Kidney (tissue), 14 donors: Measurements from ENCODE around the gene SNTG2. TPM values are rescaled to one million over a fixed set of nuclear protein-coding genes. Genes with fewer than 3 reads are reported as not detected.

Experiments used
- DNase-seq, 5 donors: peaks; one replicate each; pipeline ENCODE4 v3.0.0-alpha.2; 2013 to 2020
- FAIRE-seq: peaks from 2 replicates; lab custom pipeline; 2012; peaks lifted over from hg19 to GRCh38; lab: Jason Lieb, UNC
- H3K27ac ChIP-seq, 2 donors: one replicate each; pipeline ENCODE4 v1.7.0; 2013; ENCODE audit warnings: low read depth in 2 of 2, low read length in 2 of 2, inconsistent platforms in 1 of 2
- H3K27me3 ChIP-seq: one replicate; pipeline ENCODE4 v1.7.1; 2013; ENCODE audit warnings: low read length, inconsistent platforms; ENCODE audit not compliant: control insufficient read depth, insufficient read depth
- H3K36me3 ChIP-seq, 3 donors: one replicate each; pipeline versions ENCODE4 v1.7.0 to v1.7.1; 2013; ENCODE audit warnings: low read length in 3 of 3, control low read depth in 1 of 3, inconsistent platforms in 1 of 3; ENCODE audit not compliant: insufficient read depth in 3 of 3, control insufficient read depth in 2 of 3
- H3K4me1 ChIP-seq, 3 donors: one replicate each; pipeline versions ENCODE4 v1.7.0 to v1.7.1; 2013; ENCODE audit warnings: low read length in 3 of 3, inconsistent platforms in 1 of 3, low read depth in 1 of 3; ENCODE audit not compliant: control insufficient read depth in 2 of 3, insufficient read depth in 2 of 3
- H3K4me3 ChIP-seq, 3 donors: one replicate each; pipeline versions ENCODE4 v1.7.0 to v1.8.1; 2013; ENCODE audit warnings: low read length in 3 of 3, control low read depth in 1 of 3, inconsistent platforms in 1 of 3
- H3K9ac ChIP-seq, 3 donors: one replicate each; pipeline versions ENCODE4 v1.7.0 to v1.7.1; 2013; ENCODE audit warnings: low read length in 3 of 3, control low read depth in 1 of 3, inconsistent platforms in 1 of 3
- H3K9me3 ChIP-seq, 3 donors: one replicate each; pipeline versions ENCODE4 v1.7.0 to v1.7.1; 2013; ENCODE audit warnings: low read length in 3 of 3, control low read depth in 1 of 3, inconsistent platforms in 1 of 3; ENCODE audit not compliant: control insufficient read depth in 2 of 3, insufficient read depth in 1 of 3
- intact Hi-C: fragments of 100-400 bp; cut with DNase I; formaldehyde crosslinking; loops from one replicate; pipeline ENCODE4 v1.11.1; 2022
- polyA plus RNA-seq: library from polyadenylated mRNA; stranded (reverse); fragments of 350-450 nt; fragmentation: Illumina TruSeq; extraction: RNeasy Lipid Tissue Mini Kit (QIAGEN cat#74804); gene quantifications from one replicate; pipeline ENCODE4 v1.2.3, GENCODE V29; 2014; ENCODE audit warnings: low read depth, low replicate concordance; ENCODE audit not compliant: insufficient read depth
- total RNA-seq: library from RNA; stranded (reverse); fragmentation: NEBNext Ultra II Directional; extraction: Animal tissue kit (Norgen Biotek cat#: 25700); gene quantifications from one replicate; pipeline ENCODE4 v1.2.1, GENCODE V29; 2021
- TF ChIP-seq, protein P1 (sequence below): IDR thresholded peaks from 3 replicates; pipeline ENCODE4 v1.5.1; 2012; ENCODE audit warnings: mild to moderate bottlenecking, moderate library complexity, borderline replicate concordance; ENCODE audit not compliant: insufficient read depth; ENCODE audit errors: extremely low read depth
- donor health status: control.
- donor health status: control.
- donor health status: control.
- donor health status: control.
- donor health status: control.
- donor health status: DM: yes; HTN: yes; CAD: no.
- donor health status: Normal renal cell carcinoma (clear cell type).

SNTG2 gene
- total and polyA plus RNA-seq, 2 donors from 2014 or later = 2.2 TPM; not detected in 1

DNA sequence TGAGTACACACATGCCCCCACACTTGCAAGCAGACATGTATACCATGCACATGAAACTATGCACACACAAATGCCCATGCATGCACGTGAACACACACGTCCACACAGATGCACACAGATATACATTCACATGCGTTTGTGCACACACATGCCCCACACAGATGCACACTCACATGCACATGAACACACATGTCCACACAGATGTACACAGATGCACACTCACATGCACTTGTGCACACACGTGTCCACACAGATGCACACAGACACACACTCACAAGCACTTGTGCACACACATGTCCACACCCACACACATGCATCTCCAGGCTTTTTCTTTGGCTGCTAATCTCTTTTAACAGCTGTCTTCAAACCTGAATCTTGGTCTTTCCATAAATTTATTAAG lies 31.1 kb downstream of the SNTG2 start:
- Histone ChIP-seq H3K4me1 (no peaks in the 10 kb centered on the region), H3K9ac (no peak overlapping the region), H3K4me3 (no peak overlapping the region), H3K9me3 (no peaks in the 10 kb centered on the region), H3K36me3 (peaks cover 0 to 3% (median 0%) of the 10 kb centered on the region in 3 donors), H3K27ac (no peak overlapping the region), H3K27me3 (no peaks in the 10 kb centered on the region)
- FAIRE-seq (no peak), DNase-seq (no peak)
- intact Hi-C loops = no loop called here
- TF ChIP-seq, protein P1, sequence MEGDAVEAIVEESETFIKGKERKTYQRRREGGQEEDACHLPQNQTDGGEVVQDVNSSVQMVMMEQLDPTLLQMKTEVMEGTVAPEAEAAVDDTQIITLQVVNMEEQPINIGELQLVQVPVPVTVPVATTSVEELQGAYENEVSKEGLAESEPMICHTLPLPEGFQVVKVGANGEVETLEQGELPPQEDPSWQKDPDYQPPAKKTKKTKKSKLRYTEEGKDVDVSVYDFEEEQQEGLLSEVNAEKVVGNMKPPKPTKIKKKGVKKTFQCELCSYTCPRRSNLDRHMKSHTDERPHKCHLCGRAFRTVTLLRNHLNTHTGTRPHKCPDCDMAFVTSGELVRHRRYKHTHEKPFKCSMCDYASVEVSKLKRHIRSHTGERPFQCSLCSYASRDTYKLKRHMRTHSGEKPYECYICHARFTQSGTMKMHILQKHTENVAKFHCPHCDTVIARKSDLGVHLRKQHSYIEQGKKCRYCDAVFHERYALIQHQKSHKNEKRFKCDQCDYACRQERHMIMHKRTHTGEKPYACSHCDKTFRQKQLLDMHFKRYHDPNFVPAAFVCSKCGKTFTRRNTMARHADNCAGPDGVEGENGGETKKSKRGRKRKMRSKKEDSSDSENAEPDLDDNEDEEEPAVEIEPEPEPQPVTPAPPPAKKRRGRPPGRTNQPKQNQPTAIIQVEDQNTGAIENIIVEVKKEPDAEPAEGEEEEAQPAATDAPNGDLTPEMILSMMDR = no peak

- TF ChIP-seq, protein P1 = no peak
- H3K9ac ChIP-seq = no peak overlapping the region
- peak in 2 of 5 donors; percentile 30 to 38 for DNase-seq
- intact Hi-C loops = no loop called here
- H3K27ac ChIP-seq = no peak overlapping the region
- no peak overlapping the region for H3K4me3 ChIP-seq
- no peaks in the 10 kb centered on the region for H3K4me1 ChIP-seq
- H3K9me3 ChIP-seq = no peaks in the 10 kb centered on the region
- FAIRE-seq = no peak
- H3K27me3 ChIP-seq = no peaks in the 10 kb centered on the region
- peaks cover 0 to 3% (median 0%) of the 10 kb centered on the region in 3 donors for H3K36me3 ChIP-seq
Measured at GRCh38 chr2:985317-985898, 34.8 kb downstream of the SNTG2 start.

- Histone ChIP-seq H3K4me3 (no peak overlapping the region), H3K4me1 (no peaks in the 10 kb centered on the region), H3K27ac (no peak overlapping the region), H3K36me3 (no peaks in the 10 kb centered on the region), H3K9me3 (no peaks in the 10 kb centered on the region), H3K9ac (no peak overlapping the region), H3K27me3 (no peaks in the 10 kb centered on the region)
- DNase-seq (no peak), FAIRE-seq (no peak)
- intact Hi-C loops = no loop called here
- TF ChIP-seq, protein P1 = no peak
Measured at GRCh38 chr2:987789-988188, 37.1 kb downstream of the SNTG2 start.
